HG03571 (cell line): ENCODE measurements around the gene ARF5.
A peak's percentile ranks its signal among the peaks of the same experiment; 100 is the strongest.
"Not testable (repeated sequence)": the region's sequence is repeated elsewhere in the genome, so short reads cannot be mapped to it uniquely, and the experiment has no call there.

Experiments used
- ATAC-seq: cut with Tn5 transposase; IDR thresholded peaks from one replicate; pipeline ENCODE4 v1.9.1; 2021; ENCODE audit not compliant: unreplicated experiment

Gene ARF5

DNA sequence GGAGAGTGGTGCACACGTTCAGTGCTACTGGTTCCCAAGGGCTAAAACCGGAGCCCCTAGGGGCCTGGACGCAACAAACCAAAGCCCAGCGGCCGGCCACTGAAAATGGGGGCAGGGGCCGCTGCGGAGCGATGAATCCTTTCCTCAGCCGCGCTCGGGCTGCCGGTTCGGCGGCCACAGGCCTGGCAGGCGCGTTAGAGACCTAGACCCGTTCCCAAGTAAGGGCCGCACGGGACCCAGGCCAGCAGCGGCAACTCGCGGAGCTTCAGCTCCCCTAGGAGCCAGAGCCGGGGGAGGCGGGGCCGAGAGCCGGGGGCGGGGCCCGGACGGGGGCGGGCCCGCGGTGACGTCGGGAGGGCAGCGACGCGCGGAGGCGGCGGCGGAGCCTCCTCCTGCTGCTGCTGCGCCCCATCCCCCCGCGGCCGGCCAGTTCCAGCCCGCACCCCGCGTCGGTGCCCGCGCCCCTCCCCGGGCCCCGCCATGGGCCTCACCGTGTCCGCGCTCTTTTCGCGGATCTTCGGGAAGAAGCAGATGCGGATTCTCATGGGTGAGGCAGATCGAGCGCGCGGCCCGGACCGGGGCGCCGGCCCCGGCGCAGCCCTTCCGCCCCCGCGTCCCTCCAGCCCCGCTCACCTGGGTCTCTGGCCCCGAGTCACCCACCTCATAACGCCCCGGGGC, at the start of gene ARF5:
Gene ARF5 (plus strand): TSS at position 393 of the 678 bp plus-strand sequence. CDS start 88 bp downstream, at position 481.
- ATAC-seq, result peak; percentile 74

DNA sequence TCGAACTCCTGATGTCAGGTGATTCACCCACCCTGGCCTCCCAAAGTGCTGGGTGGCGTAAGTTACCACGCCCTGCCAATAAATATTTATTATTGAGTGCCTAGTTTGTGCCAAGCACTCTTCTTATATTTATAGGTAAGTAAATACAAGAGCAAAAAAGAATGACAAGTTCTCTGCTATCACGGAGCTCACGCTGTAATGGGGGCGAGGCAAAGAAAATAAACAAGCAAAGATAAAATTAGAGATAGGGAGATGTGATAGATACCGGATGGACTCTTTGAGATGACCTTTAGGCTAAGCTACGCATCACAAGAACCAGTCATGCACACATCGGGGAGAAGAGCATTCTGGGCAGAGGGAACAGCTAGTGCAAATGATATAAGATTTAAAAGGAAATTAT, 49.1 kb upstream of the ARF5 start:
- no peak for ATAC-seq

DNA sequence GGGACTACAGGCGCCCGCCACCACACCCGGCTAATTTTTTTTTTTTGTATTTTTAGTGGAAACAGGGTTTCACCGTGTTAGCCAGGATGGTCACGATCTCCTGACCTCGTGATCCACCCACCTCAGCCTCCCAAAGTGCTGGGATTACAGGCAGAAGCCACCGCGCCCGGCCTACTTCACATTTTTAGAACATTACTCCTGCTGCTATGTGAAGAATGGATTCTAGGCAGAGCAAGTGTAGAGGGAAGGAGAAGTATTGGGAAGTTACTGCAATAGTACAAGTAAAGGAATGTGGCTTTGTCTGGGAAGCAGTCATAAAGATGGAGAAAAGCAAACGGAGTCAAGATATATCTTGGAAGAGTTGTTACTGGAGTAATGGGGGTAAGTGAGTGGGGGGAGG, 47.8 kb upstream of the ARF5 start:
- ATAC-seq, result not testable (repeated sequence)

DNA sequence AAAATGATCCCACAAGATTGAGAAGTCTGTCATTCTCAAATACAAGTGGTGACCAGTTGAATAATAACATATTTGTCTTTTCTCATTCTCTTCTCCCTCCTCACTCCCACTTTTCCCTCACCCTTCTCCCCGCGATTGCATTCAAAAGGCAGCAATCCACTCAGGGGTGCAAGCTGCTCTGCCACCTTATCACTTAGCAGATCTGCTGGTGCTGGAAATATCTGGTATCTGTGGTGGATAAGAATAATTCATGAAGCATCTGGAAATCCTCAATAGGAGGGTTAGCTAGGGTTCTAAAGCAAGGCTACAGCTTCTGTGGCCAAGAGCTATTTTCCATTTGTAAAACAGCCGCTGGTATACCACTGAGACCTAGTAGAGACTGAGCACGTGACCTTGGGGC, 46.7 kb upstream of the ARF5 start:
- ATAC-seq, result no peak

DNA sequence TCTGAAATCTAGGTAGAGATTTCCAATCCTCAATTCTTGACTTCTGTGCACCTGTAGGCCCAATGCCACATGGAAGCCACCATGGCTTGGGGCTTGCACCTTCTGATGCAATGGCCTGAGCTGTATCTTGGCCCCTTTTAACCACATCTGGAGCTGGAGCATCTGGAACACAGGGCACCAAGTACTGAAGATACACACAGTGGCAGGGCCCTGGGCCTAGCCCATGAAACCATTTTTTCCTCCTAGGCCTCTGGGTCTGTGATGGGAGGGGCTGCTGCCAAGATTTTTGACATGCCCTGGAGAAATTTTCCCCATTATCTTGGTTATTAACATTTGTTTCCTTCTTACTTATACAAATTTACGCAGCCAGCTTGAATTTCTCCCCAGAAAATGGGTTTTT, 41.9 kb upstream of the ARF5 start:
- no peak for ATAC-seq

DNA sequence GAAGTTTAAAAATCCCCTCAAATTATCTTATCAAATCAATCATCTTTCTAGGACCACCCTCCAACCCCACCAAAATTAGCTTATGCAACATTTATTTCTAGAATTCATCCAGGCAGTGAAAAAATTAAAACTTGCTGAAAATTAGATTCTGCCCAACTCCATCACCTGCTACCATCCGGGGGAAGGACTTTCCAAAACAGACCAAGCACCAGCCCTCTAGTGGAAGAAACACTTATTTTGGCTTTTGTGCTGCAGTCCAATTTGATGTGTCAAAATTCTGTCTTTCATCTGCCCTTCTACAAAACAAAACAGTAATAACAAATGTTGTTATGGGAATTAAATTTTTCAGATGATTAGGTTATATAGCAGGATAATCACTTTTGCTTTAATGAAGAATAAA, 38.0 kb upstream of the ARF5 start:
- no peak for ATAC-seq

DNA sequence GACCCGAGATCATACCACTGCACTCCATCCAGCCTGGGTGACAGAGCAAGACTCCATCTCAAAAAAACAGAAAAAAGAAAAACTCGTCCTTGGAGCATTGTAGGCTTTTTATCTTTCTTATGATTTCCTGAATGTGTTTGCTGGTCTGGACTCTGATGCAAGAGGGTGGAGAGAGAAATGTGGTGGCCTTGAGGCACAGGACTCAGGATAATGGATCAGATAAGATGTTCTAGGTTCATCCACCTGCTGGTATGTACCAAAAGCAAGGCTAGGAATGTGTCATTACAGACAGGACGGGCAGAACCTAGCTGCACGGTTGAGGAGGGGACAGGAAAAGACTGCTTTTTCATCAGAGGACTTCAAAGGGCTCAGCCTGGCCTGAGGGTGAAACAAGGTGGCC, 36.3 kb upstream of the ARF5 start:
- ATAC-seq, result no peak

DNA sequence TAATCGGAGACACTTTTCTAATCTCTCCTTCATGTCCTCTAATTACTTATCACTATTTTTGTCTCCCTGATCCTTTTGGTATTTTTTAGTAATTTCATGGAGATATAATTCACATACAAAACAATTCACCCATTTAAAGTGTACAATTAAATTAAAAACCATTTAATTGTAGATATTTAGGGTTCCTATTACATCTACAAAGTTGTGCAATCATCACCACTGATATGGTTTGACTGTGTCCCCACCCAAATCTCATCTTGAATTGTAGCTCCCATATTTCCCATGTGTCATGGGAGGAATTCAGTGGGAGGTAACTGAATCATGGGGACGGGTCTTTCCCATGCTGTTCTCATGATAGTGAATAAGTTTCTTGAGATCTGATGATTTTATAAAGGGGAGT, 31.8 kb upstream of the ARF5 start:
- no peak for ATAC-seq

DNA sequence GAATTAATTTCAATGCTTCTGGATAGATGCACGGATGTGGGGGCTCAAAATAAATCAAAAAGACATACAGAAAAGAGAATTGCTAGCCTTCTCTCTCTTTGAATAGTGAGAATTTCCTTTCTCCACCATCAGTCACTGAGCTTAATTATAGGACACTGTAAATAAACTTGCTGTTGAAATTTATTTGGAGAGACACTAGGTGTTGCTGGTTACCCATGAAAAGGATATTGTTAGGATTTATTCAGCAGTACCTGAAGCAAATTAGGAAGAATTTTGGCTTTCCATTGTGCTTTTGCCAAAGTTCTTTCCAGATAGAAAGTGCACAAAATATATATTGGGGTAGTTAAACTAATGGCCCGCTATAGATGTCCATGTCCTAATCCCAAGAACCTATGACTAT, 30.4 kb upstream of the ARF5 start:
- ATAC-seq, result no peak

DNA sequence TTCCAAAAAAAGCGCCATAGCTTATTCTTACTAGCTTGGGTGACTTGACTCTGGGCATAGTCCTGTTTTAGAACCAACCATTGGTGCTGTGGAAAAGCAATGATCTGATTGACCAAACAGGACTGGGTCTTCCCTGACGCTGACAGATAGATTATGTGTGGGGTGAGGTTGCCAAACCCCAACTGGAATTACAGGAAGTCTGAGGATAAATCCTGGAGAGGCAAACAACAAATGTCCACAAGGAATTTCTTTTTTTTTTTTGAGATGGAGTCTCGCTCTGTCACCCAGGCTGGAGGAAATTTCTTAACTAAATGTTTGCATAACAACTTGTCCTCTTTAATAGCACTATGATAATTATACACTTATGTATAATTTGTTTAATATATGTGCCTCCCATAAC, 22.0 kb upstream of the ARF5 start:
- ATAC-seq, result no peak

DNA sequence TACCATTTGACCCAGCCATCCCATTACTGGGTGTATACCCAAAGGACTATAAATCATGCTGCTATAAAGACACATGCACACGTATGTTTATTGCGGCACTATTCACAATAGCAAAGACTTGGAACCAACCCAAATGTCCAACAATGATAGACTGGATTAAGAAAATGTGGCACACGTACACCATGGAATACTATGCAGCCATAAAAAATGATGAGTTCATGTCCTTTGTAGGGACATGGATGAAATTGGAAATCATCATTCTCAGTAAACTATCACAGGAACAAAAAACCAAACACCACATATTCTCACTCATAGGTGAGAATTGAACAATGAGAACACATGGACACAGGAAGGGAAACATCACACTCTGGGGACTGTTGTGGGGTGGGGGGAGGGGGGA, 20.2 kb upstream of the ARF5 start:
- not testable (repeated sequence) for ATAC-seq

DNA sequence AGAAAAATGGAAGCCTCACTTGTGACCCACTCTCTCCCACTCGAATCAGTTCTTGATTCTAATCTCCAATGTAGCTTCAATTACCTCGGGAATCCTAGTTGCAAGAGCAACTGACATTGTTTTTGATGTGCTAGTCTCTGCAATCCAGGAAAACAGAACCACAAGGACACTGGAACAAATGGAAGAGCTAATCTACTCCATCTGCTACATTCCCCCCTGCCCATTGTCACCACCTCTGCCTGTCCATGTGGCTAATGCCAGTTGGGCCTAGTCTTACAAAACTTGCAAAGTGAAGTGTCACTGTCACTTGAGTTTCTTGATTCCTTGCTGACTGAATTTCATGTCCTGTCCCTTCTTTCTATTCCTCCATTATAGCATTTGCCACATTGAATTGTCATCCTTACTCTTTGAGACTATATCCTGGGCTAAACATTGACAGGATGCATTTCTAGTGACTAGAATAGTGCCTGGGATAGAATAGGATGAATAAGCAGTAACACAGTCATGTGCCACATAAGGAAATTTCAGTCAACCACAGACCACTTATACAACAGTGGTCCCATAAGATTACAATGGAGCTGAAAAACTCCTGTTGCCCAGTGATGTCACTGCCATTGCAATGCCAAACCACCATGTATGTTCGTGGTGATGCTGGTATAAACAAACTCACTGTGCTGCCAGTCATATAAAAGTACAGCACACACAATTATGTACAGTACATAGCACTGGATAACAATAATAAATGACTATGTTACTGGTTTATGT, 16.3 kb upstream of the ARF5 start:
- no peak for ATAC-seq

DNA sequence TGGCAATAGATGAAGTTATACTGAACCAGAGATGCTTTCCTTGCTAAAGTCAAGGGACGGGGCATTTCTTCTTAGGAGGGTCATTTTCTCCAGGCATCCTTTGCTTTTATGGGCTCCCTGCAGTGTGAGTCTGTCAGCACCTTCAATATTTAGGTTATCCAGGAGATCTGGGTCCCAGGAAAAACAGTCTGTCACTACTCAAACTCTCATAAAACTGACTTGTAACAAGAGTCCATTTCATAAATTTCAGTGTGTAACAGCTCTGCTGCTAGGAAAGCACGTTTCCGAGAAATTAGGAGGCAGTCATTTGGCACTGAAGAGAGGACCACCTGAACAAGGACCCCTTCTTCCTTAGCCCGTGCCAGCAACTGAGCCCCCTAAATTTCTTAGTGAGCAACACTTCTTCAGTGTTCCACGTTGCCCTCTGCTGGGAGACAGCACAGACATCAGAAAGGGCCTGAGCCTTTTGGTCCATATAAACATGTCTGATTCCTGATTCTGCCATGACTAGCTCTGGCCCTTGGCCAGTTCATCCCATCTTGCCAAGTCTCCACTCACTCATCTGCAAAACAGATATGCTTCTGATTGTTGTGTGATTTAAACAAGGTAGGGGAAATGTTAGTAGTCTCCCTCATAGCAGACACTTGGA, 10.1 kb upstream of the ARF5 start:
- no peak for ATAC-seq

DNA sequence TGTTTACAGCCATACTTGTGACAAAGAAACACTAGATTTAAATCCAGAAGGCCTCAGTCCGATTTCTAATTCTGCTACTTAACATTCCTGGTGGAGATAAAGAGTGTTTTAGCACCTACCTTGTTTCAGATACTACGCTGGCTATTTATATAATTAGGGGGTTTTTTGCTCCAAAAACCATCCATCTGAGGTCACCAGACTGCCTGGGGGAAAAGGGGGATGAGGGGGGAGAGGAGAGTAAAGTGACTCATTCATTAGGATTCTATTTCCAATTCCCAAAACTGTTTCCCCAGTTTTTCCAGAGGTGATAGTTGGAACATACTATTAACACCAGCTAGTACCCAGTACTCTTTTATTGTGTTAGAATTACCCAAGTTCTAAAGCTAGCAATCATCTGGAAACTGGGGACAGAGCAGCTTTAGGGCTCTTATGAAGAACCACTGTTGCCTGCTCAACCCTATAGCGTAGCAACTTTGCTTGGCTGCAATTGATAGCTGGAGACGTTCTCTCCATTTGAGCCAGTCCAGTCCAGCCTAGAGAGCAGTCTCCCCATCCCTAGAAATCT, 9.4 kb upstream of the ARF5 start:
- no peak for ATAC-seq

DNA sequence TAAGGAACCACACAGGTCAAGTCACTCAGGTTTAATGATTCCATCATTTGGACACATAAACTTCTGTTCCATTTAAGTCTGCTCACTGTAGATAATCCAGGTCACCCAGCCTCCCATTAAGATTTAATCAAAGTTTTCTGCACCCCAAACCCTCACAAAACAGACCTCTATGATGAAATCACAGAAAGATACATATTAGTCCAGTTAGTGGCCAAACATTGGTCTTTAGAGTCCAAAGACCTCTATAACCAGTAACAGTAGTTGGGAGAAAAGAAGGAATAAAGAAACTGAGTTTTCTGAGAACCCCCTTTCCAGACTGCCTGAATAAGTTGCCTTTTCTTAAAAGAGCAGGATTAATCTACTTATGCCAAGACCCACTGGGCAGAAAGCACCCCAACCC, 7.6 kb upstream of the ARF5 start:
- no peak for ATAC-seq

DNA sequence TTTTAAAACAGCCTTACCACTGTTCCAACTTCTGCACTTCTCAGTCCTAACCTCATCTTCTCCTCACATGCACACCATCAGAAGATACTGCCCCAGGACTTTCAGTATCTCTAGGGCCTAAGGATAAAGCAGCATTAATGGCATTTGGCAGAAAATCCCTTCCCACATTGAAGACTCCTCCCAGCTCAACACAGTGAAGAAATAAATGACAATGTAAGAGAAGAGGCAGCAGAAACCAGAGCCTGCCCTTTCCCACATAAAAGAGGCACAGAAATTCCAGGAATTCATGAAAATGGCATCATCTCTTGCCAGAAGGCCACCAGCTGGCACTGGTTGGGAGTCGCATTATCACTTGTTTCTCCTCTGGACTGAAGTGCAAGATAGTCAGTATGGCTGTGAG, 6.5 kb upstream of the ARF5 start:
- ATAC-seq, result no peak

DNA sequence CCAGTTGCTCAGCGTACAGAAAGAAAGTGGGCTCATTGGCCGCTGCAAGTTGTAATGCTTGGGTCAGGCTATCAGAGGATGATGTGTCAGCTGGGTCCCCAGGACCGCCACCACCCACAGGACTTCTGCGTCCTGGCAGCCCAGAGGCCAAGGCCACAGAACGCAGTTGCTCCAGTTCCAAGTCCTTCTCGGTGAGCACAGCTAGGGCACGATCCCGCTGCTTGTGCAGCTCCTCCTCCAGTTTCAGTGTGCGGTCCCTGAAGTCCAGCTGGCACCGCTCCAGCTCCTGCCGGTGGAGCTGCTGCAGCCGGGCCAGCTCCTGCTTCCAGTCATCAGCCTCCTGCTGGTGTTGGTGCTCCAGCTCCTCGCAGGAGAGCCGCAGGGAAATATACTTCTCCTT, 5.8 kb upstream of the ARF5 start:
- no peak for ATAC-seq

DNA sequence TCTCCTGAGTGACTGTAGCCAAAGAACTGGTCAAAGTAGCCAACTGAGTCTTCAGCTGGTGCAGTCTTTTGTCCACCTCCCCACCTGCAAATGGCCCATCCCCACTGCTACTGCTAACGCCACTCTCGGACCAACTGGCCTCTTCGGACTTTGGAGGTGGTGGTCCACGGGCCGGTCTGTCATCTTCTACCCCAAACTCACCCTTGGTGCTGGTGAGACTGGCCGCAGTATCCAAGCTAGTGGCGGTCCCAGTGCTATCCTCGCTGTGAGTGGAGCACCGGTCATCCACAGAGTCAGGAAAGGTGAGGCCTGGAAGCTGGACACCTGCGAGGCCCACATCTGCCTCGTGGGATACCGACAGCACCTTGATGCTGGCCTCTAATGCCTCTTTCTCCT, 3.6 kb upstream of the ARF5 start:
- no peak for ATAC-seq

DNA sequence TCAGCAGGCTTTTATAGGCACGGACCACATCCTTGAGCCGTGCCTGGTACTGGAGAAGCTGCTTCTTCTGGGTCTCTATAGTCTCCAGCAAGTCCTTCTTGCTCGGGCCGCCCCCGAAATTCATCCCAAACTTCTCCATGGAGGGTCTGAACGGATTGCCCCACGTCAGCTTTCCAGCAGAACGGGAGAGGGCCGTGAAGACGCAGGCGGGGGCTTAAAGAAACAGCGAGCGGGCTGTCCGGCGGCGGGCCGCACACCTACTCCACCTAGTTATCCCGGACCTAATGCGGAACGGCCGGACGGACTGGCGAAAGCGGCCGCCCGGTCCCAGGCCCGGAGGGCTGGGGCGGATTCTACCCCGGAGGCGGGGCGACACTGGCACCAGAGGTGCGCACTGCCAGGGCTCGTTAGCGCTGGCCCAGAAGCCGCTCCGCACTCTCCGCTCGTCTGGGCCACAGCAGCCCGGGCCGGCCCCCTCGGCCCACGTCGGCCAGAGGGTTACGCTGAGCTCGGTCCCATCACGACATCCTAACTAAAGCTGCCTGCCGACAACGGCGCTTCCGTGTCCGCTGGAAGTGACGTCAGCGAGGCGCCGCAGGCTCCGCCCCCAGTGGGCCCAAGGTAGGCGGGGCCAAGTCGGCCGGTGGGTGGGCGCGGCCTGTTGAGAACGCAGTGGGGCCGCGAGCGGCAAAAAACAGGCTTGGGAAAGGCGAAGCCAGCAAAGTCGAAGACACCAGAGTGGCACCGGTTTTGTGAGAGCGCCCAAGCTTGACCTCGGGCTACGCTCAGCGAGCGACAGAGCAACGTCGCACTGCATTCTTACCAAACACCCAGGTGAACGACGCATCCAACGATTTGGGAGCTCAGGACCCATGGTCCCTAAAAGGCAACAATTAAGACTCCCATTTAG, 2.9 kb upstream of the ARF5 start, which contains the start of gene GCC1:
Gene GCC1 (minus strand): TSS at position 553 of the 910 bp plus-strand sequence. CDS start 414 bp downstream, at position 139.
- peak; percentile 77 for ATAC-seq

DNA sequence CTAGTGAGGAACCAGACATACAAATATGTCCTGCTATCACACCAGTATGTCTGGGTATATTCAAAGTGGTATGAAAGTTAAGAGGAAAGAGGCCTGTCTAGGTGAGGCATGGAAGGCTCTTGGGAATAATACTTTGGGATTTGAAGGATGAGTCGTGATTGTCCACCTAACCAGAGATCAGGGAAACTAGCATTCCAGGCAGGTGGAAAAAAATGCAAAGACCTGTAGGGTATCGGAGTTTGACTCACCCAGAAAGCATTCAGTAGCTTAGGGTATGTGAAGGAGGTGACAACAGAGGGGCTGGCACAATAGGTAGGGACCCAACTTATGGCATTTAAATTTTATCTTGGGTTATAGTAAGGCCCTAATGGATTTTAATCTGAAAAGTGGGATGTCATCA, 1.9 kb upstream of the ARF5 start:
- ATAC-seq, result no peak

DNA sequence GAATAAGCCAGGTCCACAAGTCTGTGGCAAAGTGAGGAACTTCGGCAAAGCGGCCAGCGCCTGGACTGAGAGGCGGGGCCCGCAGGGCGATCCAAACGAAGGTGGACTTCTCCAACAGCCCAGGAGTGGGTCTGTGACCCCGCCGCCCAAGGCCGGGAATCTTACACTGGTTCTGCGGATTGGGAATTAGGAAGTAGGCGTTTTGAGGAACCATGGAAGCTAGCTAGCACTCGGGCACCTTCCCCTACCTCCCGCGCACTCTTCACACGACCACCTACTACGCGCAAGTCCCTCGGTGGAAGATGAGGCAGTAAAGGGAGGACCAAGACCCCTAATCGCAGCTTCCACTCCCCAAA, 570 bp upstream of the ARF5 start:
- ATAC-seq, result no peak
